ENCODE measurements around the gene CMIP.

DNA sequence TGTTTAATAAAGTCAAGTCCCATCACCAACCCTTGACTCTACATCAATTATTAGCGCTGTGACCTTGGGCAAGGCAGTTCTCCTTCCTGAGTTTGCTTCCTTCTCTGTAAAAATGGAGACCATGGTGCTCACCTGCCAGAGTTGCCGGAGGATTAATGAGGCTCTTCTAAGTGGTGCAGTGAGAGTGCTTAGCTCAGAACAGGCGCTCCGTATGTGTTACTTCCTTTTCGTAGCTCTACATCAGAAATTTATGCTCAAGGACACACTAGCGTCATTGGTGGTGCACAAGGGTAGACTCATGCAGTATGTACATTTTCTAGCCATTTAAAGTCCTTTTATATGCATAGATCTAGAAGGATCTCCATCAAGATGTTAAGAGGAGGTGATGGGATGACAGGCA is 17.4 kb upstream of the CMIP start:
- TF ChIP-seq CTCF (IDR thresholded peaks at IDR 0.05; ENCODE audit: insufficient read depth, low read length, poor library complexity, severe bottlenecking) (no peak), EZH2phosphoT487 (conservative IDR thresholded peaks at IDR 0.05; ENCODE audit: low read length) (no peak)
